SK-N-SH (cell line): ENCODE measurements around the gene DSCAML1.

Source experiments
- CHD2 ChIP-seq: fragments of 150-350 bp; IDR thresholded peaks from 2 replicates; pipeline ENCODE4 v1.6.1; 2018; ENCODE audit warnings: low read length; ENCODE audit not compliant: partially characterized antibody
- EZH2phosphoT487 ChIP-seq: fragments of 200-600 bp; sonication (generic); IDR thresholded peaks from 2 replicates; pipeline ENCODE4 v1.6.1; 2017; ENCODE audit warnings: low read depth, mixed run types, mild to moderate bottlenecking, antibody characterized with exemption, moderate library complexity, borderline replicate concordance
- RAD21 ChIP-seq: IDR thresholded peaks from 2 replicates; pipeline ENCODE4 v1.6.1; 2012; ENCODE audit warnings: mild to moderate bottlenecking, low read length
- YY1 ChIP-seq: IDR thresholded peaks from 2 replicates; pipeline ENCODE4 v1.4.0; 2012; ENCODE audit warnings: low read depth, mild to moderate bottlenecking
- TF ChIP-seq, protein P1 (sequence below): fragments of 200-600 bp; sonication (generic); IDR thresholded peaks from 2 replicates; pipeline ENCODE4 v1.6.1; 2017; ENCODE audit warnings: antibody characterized with exemption, mild to moderate bottlenecking, moderate library complexity
- TF ChIP-seq, protein P2 (sequence below): IDR thresholded peaks from 2 replicates; pipeline ENCODE4 v1.4.0; 2012; ENCODE audit warnings: low read depth, borderline replicate concordance
- TF ChIP-seq, protein P3 (sequence below): fragments of 150-350 bp; IDR thresholded peaks from 2 replicates; pipeline ENCODE4 v1.6.1; 2016; ENCODE audit warnings: mild to moderate bottlenecking, low read depth, low read length
- TF ChIP-seq, protein P4 (sequence below): fragments of 150-350 bp; IDR thresholded peaks from 2 replicates; pipeline ENCODE4 v1.6.1; 2017; ENCODE audit warnings: antibody characterized with exemption, low read length, low read depth, borderline replicate concordance

DNA sequence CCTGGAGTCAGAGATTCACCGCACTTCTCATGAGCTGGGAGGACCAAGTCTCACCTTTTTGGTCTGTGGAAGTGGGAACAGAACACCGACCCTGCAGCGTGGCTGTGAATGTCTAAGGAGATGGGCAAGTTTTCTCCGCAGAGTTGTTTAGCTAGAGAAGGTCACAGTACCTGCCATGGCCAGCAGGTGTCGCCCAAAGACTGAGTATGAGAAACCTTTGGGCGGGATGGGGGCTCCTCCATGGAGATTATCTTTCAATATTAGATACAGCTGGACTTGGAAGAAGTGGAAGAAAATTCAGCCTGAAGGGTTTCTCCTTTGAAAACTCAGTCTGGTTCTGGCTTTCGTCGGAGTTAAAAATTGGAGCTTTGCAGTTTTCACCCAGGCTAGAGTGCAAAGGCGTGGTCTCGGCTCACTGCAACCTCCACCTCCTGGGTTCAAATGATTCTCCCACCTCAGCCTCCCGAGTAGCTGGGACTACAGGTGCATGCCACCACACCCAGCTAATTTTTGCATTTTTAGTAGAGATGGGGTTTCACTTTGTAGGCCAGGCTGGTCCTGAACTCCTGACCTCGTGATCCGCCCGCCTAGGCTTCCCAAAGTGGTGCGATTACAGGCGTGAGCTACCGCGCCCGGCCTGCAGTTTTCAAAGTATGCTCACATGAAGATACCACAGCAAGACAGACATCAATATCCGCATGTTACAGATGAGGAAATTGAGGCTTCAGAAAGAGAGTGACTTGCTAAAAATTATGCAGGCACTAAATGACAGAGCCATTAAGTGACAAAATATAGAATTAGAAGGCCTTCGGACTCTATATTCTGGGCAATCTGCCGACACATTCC is 10.7 kb upstream of the DSCAML1 start:
- TF ChIP-seq, protein P1, sequence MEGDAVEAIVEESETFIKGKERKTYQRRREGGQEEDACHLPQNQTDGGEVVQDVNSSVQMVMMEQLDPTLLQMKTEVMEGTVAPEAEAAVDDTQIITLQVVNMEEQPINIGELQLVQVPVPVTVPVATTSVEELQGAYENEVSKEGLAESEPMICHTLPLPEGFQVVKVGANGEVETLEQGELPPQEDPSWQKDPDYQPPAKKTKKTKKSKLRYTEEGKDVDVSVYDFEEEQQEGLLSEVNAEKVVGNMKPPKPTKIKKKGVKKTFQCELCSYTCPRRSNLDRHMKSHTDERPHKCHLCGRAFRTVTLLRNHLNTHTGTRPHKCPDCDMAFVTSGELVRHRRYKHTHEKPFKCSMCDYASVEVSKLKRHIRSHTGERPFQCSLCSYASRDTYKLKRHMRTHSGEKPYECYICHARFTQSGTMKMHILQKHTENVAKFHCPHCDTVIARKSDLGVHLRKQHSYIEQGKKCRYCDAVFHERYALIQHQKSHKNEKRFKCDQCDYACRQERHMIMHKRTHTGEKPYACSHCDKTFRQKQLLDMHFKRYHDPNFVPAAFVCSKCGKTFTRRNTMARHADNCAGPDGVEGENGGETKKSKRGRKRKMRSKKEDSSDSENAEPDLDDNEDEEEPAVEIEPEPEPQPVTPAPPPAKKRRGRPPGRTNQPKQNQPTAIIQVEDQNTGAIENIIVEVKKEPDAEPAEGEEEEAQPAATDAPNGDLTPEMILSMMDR, result peak; percentile 92
- TF ChIP-seq YY1, result no peak
- no peak for TF ChIP-seq EZH2phosphoT487
- TF ChIP-seq, protein P2, sequence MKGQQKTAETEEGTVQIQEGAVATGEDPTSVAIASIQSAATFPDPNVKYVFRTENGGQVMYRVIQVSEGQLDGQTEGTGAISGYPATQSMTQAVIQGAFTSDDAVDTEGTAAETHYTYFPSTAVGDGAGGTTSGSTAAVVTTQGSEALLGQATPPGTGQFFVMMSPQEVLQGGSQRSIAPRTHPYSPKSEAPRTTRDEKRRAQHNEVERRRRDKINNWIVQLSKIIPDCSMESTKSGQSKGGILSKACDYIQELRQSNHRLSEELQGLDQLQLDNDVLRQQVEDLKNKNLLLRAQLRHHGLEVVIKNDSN, result no peak
- TF ChIP-seq RAD21, result peak; percentile 84
- TF ChIP-seq CHD2, result no peak
- TF ChIP-seq, protein P3, sequence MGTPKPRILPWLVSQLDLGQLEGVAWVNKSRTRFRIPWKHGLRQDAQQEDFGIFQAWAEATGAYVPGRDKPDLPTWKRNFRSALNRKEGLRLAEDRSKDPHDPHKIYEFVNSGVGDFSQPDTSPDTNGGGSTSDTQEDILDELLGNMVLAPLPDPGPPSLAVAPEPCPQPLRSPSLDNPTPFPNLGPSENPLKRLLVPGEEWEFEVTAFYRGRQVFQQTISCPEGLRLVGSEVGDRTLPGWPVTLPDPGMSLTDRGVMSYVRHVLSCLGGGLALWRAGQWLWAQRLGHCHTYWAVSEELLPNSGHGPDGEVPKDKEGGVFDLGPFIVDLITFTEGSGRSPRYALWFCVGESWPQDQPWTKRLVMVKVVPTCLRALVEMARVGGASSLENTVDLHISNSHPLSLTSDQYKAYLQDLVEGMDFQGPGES, result no peak
- TF ChIP-seq, protein P4, sequence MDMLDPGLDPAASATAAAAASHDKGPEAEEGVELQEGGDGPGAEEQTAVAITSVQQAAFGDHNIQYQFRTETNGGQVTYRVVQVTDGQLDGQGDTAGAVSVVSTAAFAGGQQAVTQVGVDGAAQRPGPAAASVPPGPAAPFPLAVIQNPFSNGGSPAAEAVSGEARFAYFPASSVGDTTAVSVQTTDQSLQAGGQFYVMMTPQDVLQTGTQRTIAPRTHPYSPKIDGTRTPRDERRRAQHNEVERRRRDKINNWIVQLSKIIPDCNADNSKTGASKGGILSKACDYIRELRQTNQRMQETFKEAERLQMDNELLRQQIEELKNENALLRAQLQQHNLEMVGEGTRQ, result no peak
